Right lobe of liver (tissue), 4 donors: ENCODE results near the gene PRCC.

Experiments used
- POLR2A ChIP-seq: fragments of 450-650 bp; IDR thresholded peaks from one replicate; pipeline ENCODE4 v1.6.1; 2017; ENCODE audit warnings: antibody characterized with exemption, mild to moderate bottlenecking
- TF ChIP-seq, protein P1 (sequence below), 4 donors: fragments of 200-600 bp in 3 of 4; fragments of 450-650 bp in 1 of 4; IDR thresholded peaks; one replicate each; pipeline versions ENCODE4 v1.5.1 to v1.8.0; 2016 to 2022; ENCODE audit warnings: antibody characterized with exemption in 4 of 4, mild to moderate bottlenecking in 2 of 4
- donor health status: DM: no; HTN: no; CAD: no.
- donor health status: DM: no; HTN: no; CAD: no.
- donor health status: DM: no; HTN: yes; CAD: no.

DNA sequence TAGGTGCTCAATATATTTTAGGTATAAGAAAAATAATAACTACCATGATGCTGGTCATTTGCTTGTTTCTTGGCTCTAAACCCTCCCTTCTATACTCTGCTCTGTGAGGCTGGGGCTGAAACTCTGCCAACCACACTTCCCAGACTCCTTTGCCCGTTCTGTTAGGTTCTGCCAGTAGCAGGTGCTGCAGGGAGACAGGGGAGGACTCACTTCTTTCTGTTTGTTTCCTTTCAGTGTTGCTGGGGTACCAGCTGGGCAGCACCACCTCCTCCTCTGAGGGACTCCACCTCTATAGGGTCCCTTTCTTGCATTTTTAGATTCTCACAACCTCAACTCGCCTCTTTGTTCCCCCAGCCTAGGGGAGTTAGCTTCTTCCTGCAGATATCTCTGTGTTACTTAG is 66.3 kb downstream of the PRCC start:
- TF ChIP-seq, protein P1, sequence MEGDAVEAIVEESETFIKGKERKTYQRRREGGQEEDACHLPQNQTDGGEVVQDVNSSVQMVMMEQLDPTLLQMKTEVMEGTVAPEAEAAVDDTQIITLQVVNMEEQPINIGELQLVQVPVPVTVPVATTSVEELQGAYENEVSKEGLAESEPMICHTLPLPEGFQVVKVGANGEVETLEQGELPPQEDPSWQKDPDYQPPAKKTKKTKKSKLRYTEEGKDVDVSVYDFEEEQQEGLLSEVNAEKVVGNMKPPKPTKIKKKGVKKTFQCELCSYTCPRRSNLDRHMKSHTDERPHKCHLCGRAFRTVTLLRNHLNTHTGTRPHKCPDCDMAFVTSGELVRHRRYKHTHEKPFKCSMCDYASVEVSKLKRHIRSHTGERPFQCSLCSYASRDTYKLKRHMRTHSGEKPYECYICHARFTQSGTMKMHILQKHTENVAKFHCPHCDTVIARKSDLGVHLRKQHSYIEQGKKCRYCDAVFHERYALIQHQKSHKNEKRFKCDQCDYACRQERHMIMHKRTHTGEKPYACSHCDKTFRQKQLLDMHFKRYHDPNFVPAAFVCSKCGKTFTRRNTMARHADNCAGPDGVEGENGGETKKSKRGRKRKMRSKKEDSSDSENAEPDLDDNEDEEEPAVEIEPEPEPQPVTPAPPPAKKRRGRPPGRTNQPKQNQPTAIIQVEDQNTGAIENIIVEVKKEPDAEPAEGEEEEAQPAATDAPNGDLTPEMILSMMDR (IDR thresholded peaks at IDR 0.05), result no peak
- no peak for TF ChIP-seq POLR2A
